SK-N-SH (cell line): ENCODE measurements around the gene LRSAM1. TPM values are rescaled to one million over a fixed set of nuclear protein-coding genes. Genes with fewer than 3 reads are reported as not detected.

ENCODE experiments used
- CTCF ChIA-PET: fragments of 300-600, 350-600 bp; formaldehyde crosslinking; extraction: SDS; loops from one replicate; lab custom pipeline; 2021; lab: Yijun Ruan, JAX
- POLR2A ChIA-PET: fragments of 350-600 bp; sonication (Branson Sonifier 250); formaldehyde crosslinking; extraction: SDS; loops from one replicate; lab custom pipeline; 2020; ENCODE audit warnings: antibody characterized with exemption, inconsistent platforms; lab: Yijun Ruan, JAX
- DNase-seq: peaks from one replicate; pipeline ENCODE4 v3.0.0; 2012
- H2AFZ ChIP-seq: fragments of 200-600 bp; sonication (generic); 2 replicates; pipeline ENCODE4 v1.8.1; 2016; ENCODE audit warnings: antibody characterized with exemption, mild to moderate bottlenecking, low read depth
- H3F3A ChIP-seq: fragments of 200-600 bp; sonication (generic); replicated peaks from 2 replicates; pipeline ENCODE3; 2016; ENCODE audit warnings: antibody characterized with exemption, mild to moderate bottlenecking; ENCODE audit not compliant: insufficient read depth
- H3K27ac ChIP-seq, 2 experiments: fragments of 200-500 bp in 1 of 2; fragments of 200-600 bp in 1 of 2; sonication (Bioruptor generic) in 1 of 2; sonication (generic), shearing (Covaris generic) in 1 of 2; 2 replicates each; pipeline versions ENCODE4 v1.5.1 to v1.6.1; 2014 to 2016; ENCODE audit warnings: low read depth in 2 of 2, inconsistent platforms in 1 of 2, low read length in 1 of 2, mild to moderate bottlenecking in 1 of 2, mixed read lengths in 1 of 2
- H3K27me3 ChIP-seq: fragments of 200-600 bp; sonication (generic), shearing (Covaris generic); 2 replicates; pipeline ENCODE4 v1.6.1; 2016; ENCODE audit warnings: mixed run types; ENCODE audit not compliant: insufficient read depth
- H3K36me3 ChIP-seq, 2 experiments: fragments of 200-500 bp in 1 of 2; fragments of 200-600 bp in 1 of 2; sonication (Bioruptor generic) in 1 of 2; sonication (generic) in 1 of 2; replicated peaks in 1 of 2; 2 replicates each; pipeline versions ENCODE3 to v1.5.1; 2014 to 2016; ENCODE audit warnings: low read length in 1 of 2, mild to moderate bottlenecking in 1 of 2; ENCODE audit not compliant: insufficient read depth in 2 of 2, control insufficient read depth in 1 of 2
- H3K4me1 ChIP-seq, 2 experiments: fragments of 200-500 bp in 1 of 2; fragments of 200-600 bp in 1 of 2; sonication (Bioruptor generic) in 1 of 2; sonication (generic), shearing (Covaris generic) in 1 of 2; 2 replicates each; pipeline versions ENCODE4 v1.5.1 to v1.6.1; 2014 to 2016; ENCODE audit warnings: low read depth in 1 of 2, low read length in 1 of 2, mixed run types in 1 of 2; ENCODE audit not compliant: insufficient read depth in 2 of 2, control insufficient read depth in 1 of 2
- H3K4me2 ChIP-seq: fragments of 200-600 bp; sonication (generic), shearing (Covaris generic); 2 replicates; pipeline ENCODE4 v1.6.1; 2017; ENCODE audit warnings: mixed run types
- H3K4me3 ChIP-seq, 2 experiments: fragments of 200-500 bp in 1 of 2; fragments of 200-600 bp in 1 of 2; sonication (Bioruptor generic) in 1 of 2; sonication (generic), shearing (Covaris generic) in 1 of 2; 2 replicates each; pipeline versions ENCODE4 v1.5.1 to v1.8.1; 2014 to 2016; ENCODE audit warnings: low read depth in 2 of 2, inconsistent platforms in 1 of 2, low read length in 1 of 2, mild to moderate bottlenecking in 1 of 2, mixed read lengths in 1 of 2, moderate library complexity in 1 of 2
- H3K79me2 ChIP-seq: fragments of 200-600 bp; sonication (generic); 2 replicates; pipeline ENCODE4 v1.8.1; 2017; ENCODE audit warnings: mild to moderate bottlenecking; ENCODE audit not compliant: insufficient read depth
- H3K9ac ChIP-seq: fragments of 200-600 bp; sonication (generic); 2 replicates; pipeline ENCODE4 v1.6.1; 2017; ENCODE audit warnings: mixed run types
- H3K9me2 ChIP-seq: fragments of 200-600 bp; sonication (generic); 2 replicates; pipeline ENCODE4 v1.6.1; 2017; ENCODE audit warnings: mixed run types
- H3K9me3 ChIP-seq: fragments of 200-600 bp; sonication (generic); 2 replicates; pipeline ENCODE4 v1.6.1; 2017; ENCODE audit warnings: mixed run types, mild to moderate bottlenecking, moderate library complexity
- H4K20me1 ChIP-seq: fragments of 200-600 bp; sonication (generic); 2 replicates; pipeline ENCODE4 v1.6.1; 2017; ENCODE audit warnings: mild to moderate bottlenecking, mixed run types; ENCODE audit not compliant: insufficient read depth
- CHD2 ChIP-seq: fragments of 150-350 bp; IDR thresholded peaks from 2 replicates; pipeline ENCODE4 v1.6.1; 2018; ENCODE audit warnings: low read length; ENCODE audit not compliant: partially characterized antibody
- ELF1 ChIP-seq: IDR thresholded peaks from 2 replicates; pipeline ENCODE4 v1.4.0; 2012
- EP300 ChIP-seq, 2 experiments: IDR thresholded peaks; 2 replicates each; pipeline versions ENCODE4 v1.4.0 to v1.6.1; 2012; ENCODE audit warnings: borderline replicate concordance in 1 of 2, low read depth in 1 of 2, low read length in 1 of 2
- EZH2phosphoT487 ChIP-seq: fragments of 200-600 bp; sonication (generic); IDR thresholded peaks from 2 replicates; pipeline ENCODE4 v1.6.1; 2017; ENCODE audit warnings: low read depth, mixed run types, mild to moderate bottlenecking, antibody characterized with exemption, moderate library complexity, borderline replicate concordance
- FOSL2 ChIP-seq: IDR thresholded peaks from 2 replicates; pipeline ENCODE4 v1.4.0; 2012; ENCODE audit warnings: low read depth, mild to moderate bottlenecking, moderate library complexity, borderline replicate concordance
- GABPA ChIP-seq: IDR thresholded peaks from 2 replicates; pipeline ENCODE4 v1.4.0; 2012; ENCODE audit warnings: low read depth, mild to moderate bottlenecking
- JUND ChIP-seq: IDR thresholded peaks from 2 replicates; pipeline ENCODE4 v1.4.0; 2012
- MEF2A ChIP-seq: IDR thresholded peaks from 2 replicates; pipeline ENCODE4 v1.4.0; 2012; ENCODE audit warnings: low read depth, borderline replicate concordance
- MXI1 ChIP-seq: IDR thresholded peaks from 2 replicates; pipeline ENCODE4 v1.6.1; 2012; ENCODE audit warnings: mild to moderate bottlenecking, low read depth, low read length, improper control_type of control experiment
- NFIC ChIP-seq: IDR thresholded peaks from 2 replicates; pipeline ENCODE4 v1.4.0; 2012; ENCODE audit warnings: borderline replicate concordance
- POLR2AphosphoS5 ChIP-seq: IDR thresholded peaks from 2 replicates; pipeline ENCODE4 v1.6.1; 2012; ENCODE audit warnings: low read depth, low read length
- RAD21 ChIP-seq: IDR thresholded peaks from 2 replicates; pipeline ENCODE4 v1.6.1; 2012; ENCODE audit warnings: mild to moderate bottlenecking, low read length
- RCOR1 ChIP-seq: fragments of 150-350 bp; IDR thresholded peaks from 2 replicates; pipeline ENCODE4 v1.6.1; 2017; ENCODE audit warnings: antibody characterized with exemption, low read length
- RXRA ChIP-seq: IDR thresholded peaks from 2 replicates; pipeline ENCODE4 v1.4.0; 2012; ENCODE audit warnings: low read depth, mild to moderate bottlenecking, borderline replicate concordance
- SIN3A ChIP-seq: IDR thresholded peaks from 2 replicates; pipeline ENCODE4 v1.6.1; 2012; ENCODE audit warnings: low read depth, mild to moderate bottlenecking, low read length, moderate library complexity, borderline replicate concordance
- TCF12 ChIP-seq: IDR thresholded peaks from 2 replicates; pipeline ENCODE4 v1.4.0; 2012
- YY1 ChIP-seq: IDR thresholded peaks from 2 replicates; pipeline ENCODE4 v1.4.0; 2012; ENCODE audit warnings: low read depth, mild to moderate bottlenecking
- WGBS: methylation state at CpG from one replicate; pipeline ENCODE4 v1.1.6; 2017; ENCODE audit warnings: low lambda C conversion rate; 5-methylcytosine and 5-hydroxymethylcytosine counted together
- polyA plus RNA-seq, 3 experiments: library from polyadenylated mRNA; depleted of rRNA; stranded (reverse); fragments of >200 nt; gene quantifications; 2 replicates each; pipeline ENCODE4 v1.2.3, GENCODE V29; 2012
- TF ChIP-seq, protein P1 (sequence below): IDR thresholded peaks from 2 replicates; pipeline ENCODE4 v1.4.0; 2012; ENCODE audit warnings: low read depth, borderline replicate concordance
- TF ChIP-seq, protein P2 (sequence below): fragments of 200-600 bp; sonication (generic); IDR thresholded peaks from 2 replicates; pipeline ENCODE4 v1.6.1; 2017; ENCODE audit warnings: antibody characterized with exemption, mild to moderate bottlenecking, moderate library complexity
- TF ChIP-seq, protein P3 (sequence below): IDR thresholded peaks from 2 replicates; pipeline ENCODE4 v1.4.0; 2012; ENCODE audit warnings: low read depth, borderline replicate concordance
- TF ChIP-seq, protein P4 (sequence below): IDR thresholded peaks from 2 replicates; pipeline ENCODE4 v1.6.1; 2012; ENCODE audit warnings: mild to moderate bottlenecking, low read depth, low read length, moderate library complexity

Gene LRSAM1
- polyA plus RNA-seq, 1 of the 3 experiments (the other 2 are of a cell fraction) = 8.0 TPM

DNA sequence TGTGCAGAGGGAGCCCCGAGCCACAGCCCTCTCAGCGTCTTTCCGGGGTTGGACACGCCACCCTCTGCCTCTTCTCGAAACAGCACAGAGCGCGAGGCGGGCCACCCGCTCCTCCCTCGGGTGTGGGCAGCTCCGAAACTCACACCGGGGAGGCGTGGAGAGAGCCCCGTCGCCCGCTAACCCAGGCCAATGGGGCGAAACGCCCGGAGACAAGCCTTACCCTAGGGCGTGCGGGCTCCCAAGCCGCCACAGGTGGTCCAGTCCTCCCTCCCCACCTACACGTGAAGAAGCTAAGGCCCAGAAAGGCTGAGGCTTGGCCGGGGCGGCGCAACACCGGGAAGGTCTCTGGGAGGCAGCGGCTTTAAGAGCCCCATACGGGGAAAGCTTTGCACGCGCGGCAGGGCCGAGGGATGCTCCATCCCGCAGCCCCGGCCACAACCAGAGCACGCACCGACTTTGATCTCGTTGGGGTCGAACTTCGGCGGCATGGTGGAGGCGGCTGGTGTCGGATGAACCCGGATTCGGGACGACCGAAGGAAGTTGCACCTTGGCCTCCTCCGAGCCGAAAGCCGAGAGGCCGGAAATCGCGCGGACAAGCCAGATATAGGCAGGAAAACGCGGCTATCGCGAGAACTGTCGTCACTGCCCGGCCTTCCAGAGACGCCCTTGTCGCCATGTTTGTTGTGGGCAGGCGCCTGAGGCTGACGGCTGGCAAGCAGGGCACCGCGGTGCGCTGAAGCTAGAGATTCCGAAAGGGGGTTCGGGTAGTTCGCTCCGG is at the start of gene LRSAM1, which contains the start of gene RPL12 (continued):
- TF ChIP-seq SIN3A (peak; percentile 99), POLR2AphosphoS5 (peak; percentile 100), RCOR1 (peak; percentile 54; the same call in 1 of the 2 replicates), RXRA (no peak), MEF2A (no peak), JUND (peak; percentile 13; the same call in 1 of the 2 replicates)
- TF ChIP-seq, all 33 proteins: peak for 18

DNA sequence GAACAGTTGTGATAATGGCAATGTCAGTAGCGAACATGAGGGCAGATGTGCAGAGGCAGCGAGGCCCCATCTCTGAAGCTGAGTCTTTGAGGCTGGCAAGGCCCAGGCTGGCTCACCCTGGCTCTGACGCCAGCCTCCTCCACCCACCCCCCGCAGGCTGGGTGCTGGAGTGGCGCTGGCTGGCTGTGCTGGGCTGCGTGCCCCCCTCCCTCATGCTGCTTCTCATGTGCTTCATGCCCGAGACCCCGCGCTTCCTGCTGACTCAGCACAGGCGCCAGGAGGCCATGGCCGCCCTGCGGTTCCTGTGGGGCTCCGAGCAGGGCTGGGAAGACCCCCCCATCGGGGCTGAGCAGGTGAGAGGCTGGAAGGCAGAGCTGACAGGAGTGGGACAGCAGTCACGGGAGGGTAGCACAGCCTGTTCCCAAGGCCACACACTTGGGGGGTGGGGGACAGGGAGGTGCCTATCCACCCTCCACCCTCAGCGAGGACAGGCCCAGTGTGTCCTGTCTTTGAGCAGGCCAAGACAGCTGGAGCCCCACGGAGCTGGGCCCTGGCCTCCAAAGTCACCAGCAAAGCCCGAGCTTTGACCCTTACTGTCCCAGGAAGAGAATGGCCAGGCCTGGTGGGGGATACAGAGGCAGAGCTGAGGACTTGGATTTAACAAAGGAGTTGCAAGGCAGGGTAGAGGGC is 48.8 kb upstream of the LRSAM1 start:
- 92% methylated on average over 13 of the region's 18 CpGs for WGBS
- DNase-seq = no peak
- CTCF ChIA-PET = interaction anchor here (1.2 to 1.9 kb wide), 2 partner anchors 16 to 188 kb away, joined by 4 read pairs; no protein-coding TSS in a partner anchor
- Histone ChIP-seq H3K36me3 (peaks cover 0 to 20% of the 10 kb centered on the region in 2 experiments), H3K27ac (no peak overlapping the region), H4K20me1 (peaks cover 6% of the 10 kb centered on the region; the same call in 1 of the 2 replicates), H3K9ac (no peak overlapping the region), H3K4me2 (no peak overlapping the region), H3K4me3 (no peak overlapping the region), H3F3A (no peaks in the 10 kb centered on the region), H3K27me3 (no peaks in the 10 kb centered on the region), H3K9me3 (no peaks in the 10 kb centered on the region), H3K79me2 (peaks cover 17% of the 10 kb centered on the region), H2AFZ (no peak overlapping the region), H3K9me2 (no peaks in the 10 kb centered on the region), H3K4me1 (peaks cover 7 to 20% of the 10 kb centered on the region in 2 experiments; a peak in 1 of 4 replicates)
- POLR2A ChIA-PET = no interaction called here
- TF ChIP-seq, protein P1, sequence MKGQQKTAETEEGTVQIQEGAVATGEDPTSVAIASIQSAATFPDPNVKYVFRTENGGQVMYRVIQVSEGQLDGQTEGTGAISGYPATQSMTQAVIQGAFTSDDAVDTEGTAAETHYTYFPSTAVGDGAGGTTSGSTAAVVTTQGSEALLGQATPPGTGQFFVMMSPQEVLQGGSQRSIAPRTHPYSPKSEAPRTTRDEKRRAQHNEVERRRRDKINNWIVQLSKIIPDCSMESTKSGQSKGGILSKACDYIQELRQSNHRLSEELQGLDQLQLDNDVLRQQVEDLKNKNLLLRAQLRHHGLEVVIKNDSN = no peak
- no peak for TF ChIP-seq MEF2A
- TF ChIP-seq, protein P2, sequence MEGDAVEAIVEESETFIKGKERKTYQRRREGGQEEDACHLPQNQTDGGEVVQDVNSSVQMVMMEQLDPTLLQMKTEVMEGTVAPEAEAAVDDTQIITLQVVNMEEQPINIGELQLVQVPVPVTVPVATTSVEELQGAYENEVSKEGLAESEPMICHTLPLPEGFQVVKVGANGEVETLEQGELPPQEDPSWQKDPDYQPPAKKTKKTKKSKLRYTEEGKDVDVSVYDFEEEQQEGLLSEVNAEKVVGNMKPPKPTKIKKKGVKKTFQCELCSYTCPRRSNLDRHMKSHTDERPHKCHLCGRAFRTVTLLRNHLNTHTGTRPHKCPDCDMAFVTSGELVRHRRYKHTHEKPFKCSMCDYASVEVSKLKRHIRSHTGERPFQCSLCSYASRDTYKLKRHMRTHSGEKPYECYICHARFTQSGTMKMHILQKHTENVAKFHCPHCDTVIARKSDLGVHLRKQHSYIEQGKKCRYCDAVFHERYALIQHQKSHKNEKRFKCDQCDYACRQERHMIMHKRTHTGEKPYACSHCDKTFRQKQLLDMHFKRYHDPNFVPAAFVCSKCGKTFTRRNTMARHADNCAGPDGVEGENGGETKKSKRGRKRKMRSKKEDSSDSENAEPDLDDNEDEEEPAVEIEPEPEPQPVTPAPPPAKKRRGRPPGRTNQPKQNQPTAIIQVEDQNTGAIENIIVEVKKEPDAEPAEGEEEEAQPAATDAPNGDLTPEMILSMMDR = no peak
- TF ChIP-seq TCF12 = no peak
- TF ChIP-seq FOSL2 = no peak
- no peak for TF ChIP-seq MXI1
- TF ChIP-seq YY1 = no peak
- TF ChIP-seq EZH2phosphoT487 = no peak
- TF ChIP-seq ELF1 = no peak
- no peak for TF ChIP-seq RAD21
- TF ChIP-seq CHD2 = no peak
- no peak for TF ChIP-seq EP300 (IDR thresholded peaks at IDR 0.05; ENCODE audit: borderline replicate concordance in 1 of 2, low read depth in 1 of 2, low read length in 1 of 2)
- TF ChIP-seq, protein P3, sequence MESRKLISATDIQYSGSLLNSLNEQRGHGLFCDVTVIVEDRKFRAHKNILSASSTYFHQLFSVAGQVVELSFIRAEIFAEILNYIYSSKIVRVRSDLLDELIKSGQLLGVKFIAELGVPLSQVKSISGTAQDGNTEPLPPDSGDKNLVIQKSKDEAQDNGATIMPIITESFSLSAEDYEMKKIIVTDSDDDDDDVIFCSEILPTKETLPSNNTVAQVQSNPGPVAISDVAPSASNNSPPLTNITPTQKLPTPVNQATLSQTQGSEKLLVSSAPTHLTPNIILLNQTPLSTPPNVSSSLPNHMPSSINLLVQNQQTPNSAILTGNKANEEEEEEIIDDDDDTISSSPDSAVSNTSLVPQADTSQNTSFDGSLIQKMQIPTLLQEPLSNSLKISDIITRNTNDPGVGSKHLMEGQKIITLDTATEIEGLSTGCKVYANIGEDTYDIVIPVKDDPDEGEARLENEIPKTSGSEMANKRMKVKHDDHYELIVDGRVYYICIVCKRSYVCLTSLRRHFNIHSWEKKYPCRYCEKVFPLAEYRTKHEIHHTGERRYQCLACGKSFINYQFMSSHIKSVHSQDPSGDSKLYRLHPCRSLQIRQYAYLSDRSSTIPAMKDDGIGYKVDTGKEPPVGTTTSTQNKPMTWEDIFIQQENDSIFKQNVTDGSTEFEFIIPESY = no peak
- no peak for TF ChIP-seq GABPA
- TF ChIP-seq, protein P4, sequence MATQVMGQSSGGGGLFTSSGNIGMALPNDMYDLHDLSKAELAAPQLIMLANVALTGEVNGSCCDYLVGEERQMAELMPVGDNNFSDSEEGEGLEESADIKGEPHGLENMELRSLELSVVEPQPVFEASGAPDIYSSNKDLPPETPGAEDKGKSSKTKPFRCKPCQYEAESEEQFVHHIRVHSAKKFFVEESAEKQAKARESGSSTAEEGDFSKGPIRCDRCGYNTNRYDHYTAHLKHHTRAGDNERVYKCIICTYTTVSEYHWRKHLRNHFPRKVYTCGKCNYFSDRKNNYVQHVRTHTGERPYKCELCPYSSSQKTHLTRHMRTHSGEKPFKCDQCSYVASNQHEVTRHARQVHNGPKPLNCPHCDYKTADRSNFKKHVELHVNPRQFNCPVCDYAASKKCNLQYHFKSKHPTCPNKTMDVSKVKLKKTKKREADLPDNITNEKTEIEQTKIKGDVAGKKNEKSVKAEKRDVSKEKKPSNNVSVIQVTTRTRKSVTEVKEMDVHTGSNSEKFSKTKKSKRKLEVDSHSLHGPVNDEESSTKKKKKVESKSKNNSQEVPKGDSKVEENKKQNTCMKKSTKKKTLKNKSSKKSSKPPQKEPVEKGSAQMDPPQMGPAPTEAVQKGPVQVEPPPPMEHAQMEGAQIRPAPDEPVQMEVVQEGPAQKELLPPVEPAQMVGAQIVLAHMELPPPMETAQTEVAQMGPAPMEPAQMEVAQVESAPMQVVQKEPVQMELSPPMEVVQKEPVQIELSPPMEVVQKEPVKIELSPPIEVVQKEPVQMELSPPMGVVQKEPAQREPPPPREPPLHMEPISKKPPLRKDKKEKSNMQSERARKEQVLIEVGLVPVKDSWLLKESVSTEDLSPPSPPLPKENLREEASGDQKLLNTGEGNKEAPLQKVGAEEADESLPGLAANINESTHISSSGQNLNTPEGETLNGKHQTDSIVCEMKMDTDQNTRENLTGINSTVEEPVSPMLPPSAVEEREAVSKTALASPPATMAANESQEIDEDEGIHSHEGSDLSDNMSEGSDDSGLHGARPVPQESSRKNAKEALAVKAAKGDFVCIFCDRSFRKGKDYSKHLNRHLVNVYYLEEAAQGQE = no peak
- no peak for TF ChIP-seq RXRA
- no peak for TF ChIP-seq NFIC
- TF ChIP-seq POLR2AphosphoS5 = no peak
- TF ChIP-seq RCOR1 = no peak
- TF ChIP-seq JUND = no peak
